SK-N-SH treated with all-trans-retinoic acid at 6 μM for 48 hours (cell line): Measurements from ENCODE around the gene ZFAND3.

Experiments used
- CREB5 ChIP-seq: fragments of 250-450 bp; sonication (Bioruptor Pico); IDR thresholded peaks from 2 replicates; pipeline ENCODE4 v1.5.1; 2020; ENCODE audit warnings: low read depth, mild to moderate bottlenecking, moderate library complexity
- CSDC2 ChIP-seq: fragments of 250-450 bp; sonication (Bioruptor Pico); IDR thresholded peaks from 2 replicates; pipeline ENCODE4 v1.5.0; 2020; ENCODE audit warnings: mild to moderate bottlenecking, moderate library complexity
- ESRRG ChIP-seq: fragments of 250-450 bp; sonication (Bioruptor Pico); IDR thresholded peaks from 2 replicates; pipeline ENCODE4 v1.6.1; 2021; ENCODE audit warnings: mild to moderate bottlenecking
- OSR1 ChIP-seq: fragments of 250-450 bp; sonication (Bioruptor Pico); IDR thresholded peaks from 2 replicates; pipeline ENCODE4 v1.8.0; 2022; ENCODE audit warnings: moderate library complexity, mild to moderate bottlenecking, inconsistent platforms
- PATZ1 ChIP-seq: fragments of 250-450 bp; sonication (Bioruptor Pico); IDR thresholded peaks from 2 replicates; pipeline ENCODE4 v1.8.0; 2020; ENCODE audit warnings: mild to moderate bottlenecking, moderate library complexity, borderline replicate concordance
- PPARA ChIP-seq: fragments of 250-450 bp; sonication (Bioruptor Pico); IDR thresholded peaks from 2 replicates; pipeline ENCODE4 v1.5.0; 2020; ENCODE audit warnings: mild to moderate bottlenecking, borderline replicate concordance
- TOX ChIP-seq: fragments of 250-450 bp; sonication (Bioruptor Pico); IDR thresholded peaks from 2 replicates; pipeline ENCODE4 v1.8.0; 2021; ENCODE audit warnings: mild to moderate bottlenecking, moderate library complexity, borderline replicate concordance
- ZFP30 ChIP-seq: fragments of 450-650 bp; formaldehyde crosslinking; IDR thresholded peaks from 2 replicates; pipeline ENCODE4 v1.5.0; 2022; ENCODE audit warnings: mild to moderate bottlenecking, moderate library complexity
- ZNF565 ChIP-seq: fragments of 450-650 bp; formaldehyde crosslinking; conservative IDR thresholded peaks from 2 replicates; pipeline ENCODE4 v1.5.0; 2020; ENCODE audit warnings: low read depth, mild to moderate bottlenecking, moderate library complexity
- ZNF70 ChIP-seq: fragments of 450-650 bp; formaldehyde crosslinking; IDR thresholded peaks from 2 replicates; pipeline ENCODE4 v1.5.0; 2020; ENCODE audit warnings: mild to moderate bottlenecking, moderate library complexity

GRCh38 chr6:38117281-38117680 is 297.8 kb downstream of the ZFAND3 start:
- TF ChIP-seq ZNF565 (CRISPR knock-in tag) (no peak), PATZ1 (CRISPR knock-in tag) (no peak), CSDC2 (no peak), CREB5 (CRISPR knock-in tag) (no peak), OSR1 (CRISPR knock-in tag) (no peak), TOX (CRISPR knock-in tag) (no peak), ZFP30 (CRISPR knock-in tag) (no peak), PPARA (no peak), ZNF70 (CRISPR knock-in tag) (no peak), ESRRG (CRISPR knock-in tag) (no peak)
